Left renal pelvis (tissue), 4 donors: ENCODE data around the gene ZNF699. TPM values are rescaled to one million over a fixed set of nuclear protein-coding genes. Genes with fewer than 3 reads are reported as not detected.
"Not testable (repeated sequence)": the region's sequence is repeated elsewhere in the genome, so short reads cannot be mapped to it uniquely, and the experiment has no call there.

Experiments used
- DNase-seq, 4 donors: peaks; one replicate each; pipeline ENCODE4 v3.0.0-alpha.2; 2013; ENCODE audit warnings: low read depth in 4 of 4, low spot score in 3 of 4
- polyA plus RNA-seq, 4 donors: library from polyadenylated mRNA; unstranded; fragments of 120-200 nt; gene quantifications; one replicate each; pipeline ENCODE4 v1.2.1, GENCODE V29; 2013; ENCODE audit not compliant: insufficient read length in 4 of 4

The ZNF699 gene
- polyA plus RNA-seq, 4 donors: 6.3 to 7.5 (median 7.0) TPM

- DNase-seq: no peak
Observed at GRCh38 chr19:9289231-9289884, 20.3 kb downstream of the ZNF699 start.

GRCh38 chr19:9283485-9283884 is 26.2 kb downstream of the ZNF699 start:
- DNase-seq: not testable (repeated sequence)

- no peak for DNase-seq
Observed at GRCh38 chr19:9251236-9251635, 58.4 kb downstream of the ZNF699 start.

- DNase-seq: no peak
Observed at GRCh38 chr19:9250630-9251029, 59.0 kb downstream of the ZNF699 start, which contains the start of gene OR7E24. Gene OR7E24, plus strand, starts transcription at chr19:9250930. Its CDS starts 114 bp downstream, at chr19:9251044.

Other genes starting within 250 kb of the ZNF699 start
- under 1 TPM in 3 of 4 donors, not detected in 1; 0.05 to 0.09 (median 0.07) TPM for gene OR1M1, start 222.8 kb downstream of the ZNF699 start, polyA plus RNA-seq
- under 1 TPM in 1 of 4 donors, not detected in 3; 0.05 TPM for gene OR7G2, start 202.4 kb downstream of the ZNF699 start, polyA plus RNA-seq
- not detected for gene OR7G1, start 194.1 kb downstream of the ZNF699 start, polyA plus RNA-seq
- gene OR7G3, start 182.9 kb downstream of the ZNF699 start, polyA plus RNA-seq: not detected
- 10 to 100 TPM; 27.4 to 40.8 (median 38.1) TPM for gene ZNF317, start 169.4 kb downstream of the ZNF699 start, polyA plus RNA-seq
- gene OR7D2, start 130.9 kb downstream of the ZNF699 start, polyA plus RNA-seq: under 1 TPM; 0.05 to 0.13 (median 0.09) TPM
- under 1 TPM in 3 of 4 donors, not detected in 1; 0.03 to 0.04 (median 0.03) TPM for gene OR7D4, start 90.2 kb downstream of the ZNF699 start, polyA plus RNA-seq
- not detected for gene OR7E24, start 58.9 kb downstream of the ZNF699 start, polyA plus RNA-seq
- gene ZNF559, start 14.3 kb upstream of the ZNF699 start, polyA plus RNA-seq: 10 to 100 TPM; 60.9 to 72.3 (median 70.1) TPM
- 10 to 100 TPM; 10.9 to 12.6 (median 11.2) TPM for gene ZNF177, start 53.2 kb upstream of the ZNF699 start, polyA plus RNA-seq
- 10 to 100 TPM; 32.7 to 60.9 (median 40.1) TPM for gene ZNF266, start 125.7 kb upstream of the ZNF699 start, polyA plus RNA-seq
- gene ZNF560, start 188.8 kb upstream of the ZNF699 start, polyA plus RNA-seq: under 1 TPM; 0.26 to 0.90 (median 0.66) TPM
- 10 to 100 TPM; 19.6 to 27.5 (median 23.0) TPM for gene ZNF426, start 228.8 kb upstream of the ZNF699 start, polyA plus RNA-seq